Tibial nerve (tissue), 4 donors: Measurements from ENCODE around the gene ARHGAP20.
A peak's percentile ranks its signal among the peaks of the same experiment; 100 is the strongest.

Experiments used
- EP300 ChIP-seq, 2 donors: sonication (generic); formaldehyde crosslinking; IDR thresholded peaks; one replicate each; pipeline ENCODE4 v1.6.1; 2017; ENCODE audit warnings: antibody characterized with exemption in 2 of 2, mild to moderate bottlenecking in 1 of 2
- POLR2A ChIP-seq, 2 donors: fragments of 450-650 bp; IDR thresholded peaks; one replicate each; pipeline ENCODE4 v1.6.1; 2017; ENCODE audit warnings: antibody characterized with exemption in 2 of 2, mild to moderate bottlenecking in 2 of 2, moderate library complexity in 2 of 2
- TF ChIP-seq, protein P1 (sequence below), 5 experiments: fragments of 200-600 bp in 3 of 5; fragments of 450-650 bp in 2 of 5; sonication (generic) in 3 of 5; IDR thresholded peaks; one replicate each; pipeline ENCODE4 v1.5.1; 2016 to 2019; ENCODE audit warnings: antibody characterized with exemption in 5 of 5, mild to moderate bottlenecking in 3 of 5, moderate library complexity in 2 of 5

DNA sequence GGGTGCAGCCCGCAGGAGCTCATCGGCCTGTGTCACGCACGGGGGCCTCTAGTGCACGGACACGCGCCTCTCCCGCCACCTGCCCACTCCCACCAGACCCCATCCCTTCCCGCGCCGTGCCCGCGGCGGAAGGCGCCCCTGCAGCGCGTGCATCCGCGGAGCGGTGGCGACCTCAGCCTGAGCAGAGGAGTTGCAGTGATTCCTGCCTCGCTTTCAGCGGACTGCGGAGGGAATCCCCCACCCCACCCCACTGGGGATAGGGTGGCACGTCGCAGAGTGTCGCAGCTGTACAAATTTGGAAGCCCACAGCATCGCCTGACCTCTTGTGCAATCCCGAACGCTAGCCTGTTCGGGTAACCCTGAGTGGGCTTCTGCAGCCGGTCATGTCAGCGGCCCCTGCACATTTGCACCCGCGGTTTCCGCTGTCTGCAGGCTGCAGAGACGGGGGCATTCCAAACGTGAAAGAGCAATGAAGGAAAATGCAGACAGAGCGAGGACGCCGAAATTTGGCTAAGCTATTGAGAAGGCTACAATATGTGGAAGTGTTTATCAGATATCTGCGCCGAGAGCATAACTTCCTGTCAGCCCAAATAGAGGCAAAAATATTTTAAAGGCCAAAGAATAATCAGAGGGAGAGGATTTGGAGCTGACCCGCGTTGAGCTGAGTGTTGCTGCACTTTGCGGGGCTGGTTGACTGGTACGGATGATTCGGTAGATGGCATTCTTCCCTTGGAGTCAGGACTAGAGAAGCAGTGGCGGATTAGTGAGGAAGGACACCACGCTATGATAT lies 617 bp upstream of the ARHGAP20 start:
- TF ChIP-seq, protein P1, sequence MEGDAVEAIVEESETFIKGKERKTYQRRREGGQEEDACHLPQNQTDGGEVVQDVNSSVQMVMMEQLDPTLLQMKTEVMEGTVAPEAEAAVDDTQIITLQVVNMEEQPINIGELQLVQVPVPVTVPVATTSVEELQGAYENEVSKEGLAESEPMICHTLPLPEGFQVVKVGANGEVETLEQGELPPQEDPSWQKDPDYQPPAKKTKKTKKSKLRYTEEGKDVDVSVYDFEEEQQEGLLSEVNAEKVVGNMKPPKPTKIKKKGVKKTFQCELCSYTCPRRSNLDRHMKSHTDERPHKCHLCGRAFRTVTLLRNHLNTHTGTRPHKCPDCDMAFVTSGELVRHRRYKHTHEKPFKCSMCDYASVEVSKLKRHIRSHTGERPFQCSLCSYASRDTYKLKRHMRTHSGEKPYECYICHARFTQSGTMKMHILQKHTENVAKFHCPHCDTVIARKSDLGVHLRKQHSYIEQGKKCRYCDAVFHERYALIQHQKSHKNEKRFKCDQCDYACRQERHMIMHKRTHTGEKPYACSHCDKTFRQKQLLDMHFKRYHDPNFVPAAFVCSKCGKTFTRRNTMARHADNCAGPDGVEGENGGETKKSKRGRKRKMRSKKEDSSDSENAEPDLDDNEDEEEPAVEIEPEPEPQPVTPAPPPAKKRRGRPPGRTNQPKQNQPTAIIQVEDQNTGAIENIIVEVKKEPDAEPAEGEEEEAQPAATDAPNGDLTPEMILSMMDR (IDR thresholded peaks at IDR 0.05) = peak in 1 of 5 experiments; percentile 6
- TF ChIP-seq EP300 (IDR thresholded peaks at IDR 0.05) = no peak
- no peak for TF ChIP-seq POLR2A (IDR thresholded peaks at IDR 0.05)
